Kidney epithelial cell (primary cell): ENCODE results near the gene RPL10. TPM values are rescaled to one million over a fixed set of nuclear protein-coding genes. Genes with fewer than 3 reads are reported as not detected.
A peak's percentile ranks its signal among the peaks of the same experiment; 100 is the strongest.

Experiments used
- DNase-seq: peaks from one replicate; pipeline ENCODE4 v3.0.0-alpha.2; 2010; ENCODE audit warnings: low read depth
- H3K27me3 ChIP-seq: 2 replicates; pipeline ENCODE4 v1.6.0; 2011; ENCODE audit warnings: low read length; ENCODE audit not compliant: control insufficient read depth, insufficient read depth
- H3K36me3 ChIP-seq: 2 replicates; pipeline ENCODE4 v1.5.1; 2011; ENCODE audit warnings: low read length; ENCODE audit not compliant: control insufficient read depth, insufficient read depth
- H3K4me3 ChIP-seq: 2 replicates; pipeline ENCODE4 v1.5.1; 2011; ENCODE audit warnings: low read depth, mild to moderate bottlenecking, control low read depth, low read length
- total RNA-seq: library from RNA; depleted of rRNA; stranded (reverse); fragments of >200 nt; gene quantifications from 2 replicates; pipeline ENCODE4 v1.2.3, GENCODE V29; 2015
- TF ChIP-seq, protein P1 (sequence below): IDR thresholded peaks from 2 replicates; pipeline ENCODE4 v1.5.1; 2011; ENCODE audit warnings: mild to moderate bottlenecking, moderate library complexity, low read length, control low read depth, inconsistent platforms; ENCODE audit not compliant: insufficient read depth, poor library complexity, severe bottlenecking

RPL10 gene
- total RNA-seq, 1 donor from 2014 or later = 8,307 TPM

DNA sequence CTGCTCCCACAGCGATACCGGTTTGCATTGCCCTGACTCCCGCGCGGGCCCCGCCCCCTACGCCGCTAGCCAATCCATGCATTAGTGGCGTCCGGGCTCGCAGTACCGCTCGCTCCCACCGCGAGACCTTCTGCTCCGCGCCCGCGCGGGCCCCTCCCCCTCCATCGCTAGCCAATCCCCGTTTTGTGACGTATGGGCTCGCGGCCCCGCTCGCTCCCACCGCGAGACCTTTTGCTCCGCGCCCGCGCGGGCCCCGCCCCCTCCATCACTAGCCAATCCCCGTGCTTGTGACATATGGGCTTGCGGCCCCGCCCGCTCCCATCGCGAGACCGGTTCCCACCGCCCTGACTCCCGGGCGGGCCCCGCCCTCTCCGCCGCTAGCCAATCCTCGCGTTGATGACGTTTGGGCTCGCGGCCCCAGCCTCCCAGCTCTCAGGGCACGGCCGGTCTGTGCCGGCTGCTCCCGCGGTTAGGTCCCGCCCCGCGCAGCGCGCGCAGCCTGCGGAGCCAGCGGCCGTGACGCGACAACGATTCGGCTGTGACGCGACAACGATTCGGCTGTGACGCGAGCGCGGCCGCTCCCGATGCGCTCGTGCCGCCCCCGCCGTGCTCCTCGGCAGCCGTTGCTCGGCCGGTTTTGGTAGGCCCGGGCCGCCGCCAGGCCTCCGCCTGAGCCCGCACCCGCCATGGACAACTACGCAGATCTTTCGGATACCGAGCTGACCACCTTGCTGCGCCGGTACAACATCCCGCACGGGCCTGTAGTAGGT is 19.2 kb upstream of the RPL10 start, which contains the start of gene EMD:
EMD (plus strand) TSS at position 497 of the 770 bp plus-strand sequence; CDS start at position 687, 190 bp downstream.
- H3K36me3 ChIP-seq = no peaks in the 10 kb centered on the region
- TF ChIP-seq, protein P1, sequence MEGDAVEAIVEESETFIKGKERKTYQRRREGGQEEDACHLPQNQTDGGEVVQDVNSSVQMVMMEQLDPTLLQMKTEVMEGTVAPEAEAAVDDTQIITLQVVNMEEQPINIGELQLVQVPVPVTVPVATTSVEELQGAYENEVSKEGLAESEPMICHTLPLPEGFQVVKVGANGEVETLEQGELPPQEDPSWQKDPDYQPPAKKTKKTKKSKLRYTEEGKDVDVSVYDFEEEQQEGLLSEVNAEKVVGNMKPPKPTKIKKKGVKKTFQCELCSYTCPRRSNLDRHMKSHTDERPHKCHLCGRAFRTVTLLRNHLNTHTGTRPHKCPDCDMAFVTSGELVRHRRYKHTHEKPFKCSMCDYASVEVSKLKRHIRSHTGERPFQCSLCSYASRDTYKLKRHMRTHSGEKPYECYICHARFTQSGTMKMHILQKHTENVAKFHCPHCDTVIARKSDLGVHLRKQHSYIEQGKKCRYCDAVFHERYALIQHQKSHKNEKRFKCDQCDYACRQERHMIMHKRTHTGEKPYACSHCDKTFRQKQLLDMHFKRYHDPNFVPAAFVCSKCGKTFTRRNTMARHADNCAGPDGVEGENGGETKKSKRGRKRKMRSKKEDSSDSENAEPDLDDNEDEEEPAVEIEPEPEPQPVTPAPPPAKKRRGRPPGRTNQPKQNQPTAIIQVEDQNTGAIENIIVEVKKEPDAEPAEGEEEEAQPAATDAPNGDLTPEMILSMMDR = no peak
- peak within 1 kb of the TSS; percentile 78 for H3K4me3 ChIP-seq
- DNase-seq = peak; percentile 73
- no peaks in the 10 kb centered on the region for H3K27me3 ChIP-seq

DNA sequence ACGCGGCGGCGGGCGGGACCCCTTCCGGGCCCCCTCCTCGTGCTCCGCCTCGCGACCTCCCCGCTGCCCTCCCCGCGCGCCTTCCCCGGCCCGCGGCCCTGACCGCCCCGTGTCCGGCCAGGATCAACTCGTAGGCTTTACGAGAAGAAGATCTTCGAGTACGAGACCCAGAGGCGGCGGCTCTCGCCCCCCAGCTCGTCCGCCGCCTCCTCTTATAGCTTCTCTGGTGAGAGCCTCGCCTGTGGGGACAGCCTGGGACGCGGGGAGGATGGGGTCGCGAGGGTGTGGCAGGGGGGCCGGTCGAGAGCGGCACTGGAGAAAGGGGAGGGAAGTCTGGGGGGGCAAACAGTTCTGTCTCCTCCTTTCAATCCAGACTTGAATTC is 18.6 kb upstream of the RPL10 start:
- H3K4me3 ChIP-seq = peak overlapping the region; percentile 78
- H3K36me3 ChIP-seq = no peaks in the 10 kb centered on the region
- H3K27me3 ChIP-seq = no peaks in the 10 kb centered on the region
- DNase-seq = no peak
- TF ChIP-seq, protein P1 = no peak

DNA sequence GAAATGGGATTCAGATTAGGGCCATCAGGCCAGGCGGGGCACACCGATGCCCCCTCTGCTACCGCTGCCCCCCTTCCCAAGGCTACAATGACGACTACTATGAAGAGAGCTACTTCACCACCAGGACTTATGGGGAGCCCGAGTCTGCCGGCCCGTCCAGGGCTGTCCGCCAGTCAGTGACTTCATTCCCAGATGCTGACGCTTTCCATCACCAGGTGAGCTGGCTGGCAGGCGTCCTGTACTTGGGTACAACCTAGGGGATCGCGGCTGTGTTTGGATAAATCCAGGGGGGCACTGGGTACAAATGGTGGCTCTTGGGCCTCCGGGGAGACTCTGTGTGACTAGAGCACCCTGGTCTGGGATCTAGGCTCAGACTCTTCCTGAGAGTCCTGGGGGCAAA is 18.0 kb upstream of the RPL10 start:
- no peak for DNase-seq
- H3K4me3 ChIP-seq = peak overlapping the region; percentile 78
- H3K36me3 ChIP-seq = no peaks in the 10 kb centered on the region
- no peaks in the 10 kb centered on the region for H3K27me3 ChIP-seq
- TF ChIP-seq, protein P1 = no peak

DNA sequence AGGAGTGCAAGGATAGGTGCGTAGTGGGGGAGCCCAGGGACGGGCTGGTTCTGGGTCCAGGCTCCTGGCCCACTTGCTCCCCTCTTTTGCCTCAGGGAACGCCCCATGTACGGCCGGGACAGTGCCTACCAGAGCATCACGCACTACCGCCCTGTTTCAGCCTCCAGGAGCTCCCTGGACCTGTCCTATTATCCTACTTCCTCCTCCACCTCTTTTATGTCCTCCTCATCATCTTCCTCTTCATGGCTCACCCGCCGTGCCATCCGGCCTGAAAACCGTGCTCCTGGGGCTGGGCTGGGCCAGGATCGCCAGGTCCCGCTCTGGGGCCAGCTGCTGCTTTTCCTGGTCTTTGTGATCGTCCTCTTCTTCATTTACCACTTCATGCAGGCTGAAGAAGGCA is 17.4 kb upstream of the RPL10 start:
- Histone ChIP-seq H3K4me3 (no peak overlapping the region), H3K36me3 (no peaks in the 10 kb centered on the region), H3K27me3 (no peaks in the 10 kb centered on the region)
- DNase-seq = no peak
- TF ChIP-seq, protein P1 = no peak

DNA sequence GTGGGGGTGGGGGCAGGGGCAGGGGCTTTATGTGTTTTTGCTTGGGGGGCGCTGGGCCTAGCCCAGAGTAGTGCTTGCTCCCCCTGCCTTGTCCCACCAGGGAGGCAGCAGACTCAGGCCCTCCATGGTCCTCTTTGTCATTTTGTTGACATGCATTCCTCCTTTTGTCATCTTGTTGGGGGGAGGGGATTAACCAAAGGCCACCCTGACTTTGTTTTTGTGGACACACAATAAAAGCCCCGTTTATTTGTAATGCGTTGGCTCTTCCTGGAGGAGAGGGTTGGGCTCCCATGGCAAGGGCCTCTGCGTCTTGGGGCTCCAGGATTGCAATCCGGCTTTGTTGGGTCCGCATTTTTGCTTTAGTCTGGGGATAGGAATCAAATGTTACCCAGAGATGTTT is 16.9 kb upstream of the RPL10 start:
- no peak overlapping the region for H3K4me3 ChIP-seq
- H3K36me3 ChIP-seq = no peaks in the 10 kb centered on the region
- no peaks in the 10 kb centered on the region for H3K27me3 ChIP-seq
- TF ChIP-seq, protein P1 = no peak
- DNase-seq = no peak
